ENCODE data around the gene FEZF2.

Gene FEZF2

GRCh38 chr3:62373215-62373614 lies at the start of gene FEZF2:
Gene FEZF2, minus strand, starts transcription at chr3:62373550. Its CDS starts 682 bp downstream, at chr3:62372868.
- DNase-seq (ENCODE audit: low read depth in 3 of 3), result no peak

GRCh38 chr3:62421207-62421606 lies 47.9 kb upstream of the FEZF2 start:
- DNase-seq (ENCODE audit: low read depth in 3 of 3), result no peak

- DNase-seq (ENCODE audit: low read depth in 3 of 3), result no peak
Observed at GRCh38 chr3:62416144-62416543, 42.8 kb upstream of the FEZF2 start.

GRCh38 chr3:62415312-62415801 lies 42.0 kb upstream of the FEZF2 start:
- no peak for DNase-seq (ENCODE audit: low read depth in 3 of 3)

- no peak for DNase-seq (ENCODE audit: low read depth in 3 of 3)
Observed at GRCh38 chr3:62414786-62415185, 41.4 kb upstream of the FEZF2 start.

- no peak for DNase-seq (ENCODE audit: low read depth in 3 of 3)
Observed at GRCh38 chr3:62413687-62414086, 40.3 kb upstream of the FEZF2 start.

- DNase-seq (ENCODE audit: low read depth in 3 of 3), result no peak
Observed at GRCh38 chr3:62406945-62407344, 33.6 kb upstream of the FEZF2 start.

- no peak for DNase-seq (ENCODE audit: low read depth in 3 of 3)
Observed at GRCh38 chr3:62405566-62405965, 32.2 kb upstream of the FEZF2 start.

GRCh38 chr3:62405135-62405534 lies 31.8 kb upstream of the FEZF2 start:
- no peak for DNase-seq (ENCODE audit: low read depth in 3 of 3)

- DNase-seq (ENCODE audit: low read depth in 3 of 3), result no peak
Observed at GRCh38 chr3:62404321-62404720, 31.0 kb upstream of the FEZF2 start.

GRCh38 chr3:62403765-62404164 lies 30.4 kb upstream of the FEZF2 start:
- no peak for DNase-seq (ENCODE audit: low read depth in 3 of 3)

GRCh38 chr3:62392626-62393292 lies 19.4 kb upstream of the FEZF2 start:
- no peak for DNase-seq (ENCODE audit: low read depth in 3 of 3)

GRCh38 chr3:62387251-62387650 lies 13.9 kb upstream of the FEZF2 start:
- DNase-seq (ENCODE audit: low read depth in 3 of 3), result no peak

- no peak for DNase-seq (ENCODE audit: low read depth in 3 of 3)
Observed at GRCh38 chr3:62379321-62379798, 6.0 kb upstream of the FEZF2 start.

- no peak for DNase-seq (ENCODE audit: low read depth in 3 of 3)
Observed at GRCh38 chr3:62378921-62379320, 5.6 kb upstream of the FEZF2 start.

- no peak for DNase-seq (ENCODE audit: low read depth in 3 of 3)
Observed at GRCh38 chr3:62378311-62378789, 5.0 kb upstream of the FEZF2 start.

GRCh38 chr3:62376906-62377877 lies 3.8 kb upstream of the FEZF2 start:
- no peak for DNase-seq (ENCODE audit: low read depth in 3 of 3)

- no peak for DNase-seq (ENCODE audit: low read depth in 3 of 3)
Observed at GRCh38 chr3:62376454-62376720, 3.0 kb upstream of the FEZF2 start.

GRCh38 chr3:62375655-62376453 lies 2.5 kb upstream of the FEZF2 start:
- DNase-seq (ENCODE audit: low read depth in 3 of 3), result no peak

- no peak for DNase-seq (ENCODE audit: low read depth in 3 of 3)
Observed at GRCh38 chr3:62374341-62375218, 1.2 kb upstream of the FEZF2 start.
